ENCODE measurements around the gene ABL1.
"Not testable (repeated sequence)": the region's sequence is repeated elsewhere in the genome, so short reads cannot be mapped to it uniquely, and the experiment has no call there.

ABL1 gene

GRCh38 chr9:130847306-130848217 lies 12.5 kb downstream of the ABL1 start (continued):
- TF ChIP-seq ZNF132 (tag by site-specific recombination; IDR thresholded peaks at IDR 0.05; ENCODE audit: borderline replicate concordance) = no peak
- TF ChIP-seq ZFHX2 (tag by site-specific recombination; conservative IDR thresholded peaks at IDR 0.05) = peak; percentile 52
- no peak for TF ChIP-seq PRDM4 (tag by site-specific recombination; IDR thresholded peaks at IDR 0.05)
- TF ChIP-seq PRDM6 (tag by site-specific recombination; IDR thresholded peaks at IDR 0.05) = no peak
- TF ChIP-seq GFI1B (tag by site-specific recombination; IDR thresholded peaks at IDR 0.05) = no peak
- TF ChIP-seq ZNF37A (tag by site-specific recombination; IDR thresholded peaks at IDR 0.05) = no peak
- TF ChIP-seq ZNF341 (tag by site-specific recombination; IDR thresholded peaks at IDR 0.05; ENCODE audit: low read depth) = peak; percentile 68; the same call in 1 of the 2 replicates
- no peak for TF ChIP-seq ZFP41 (tag by site-specific recombination; IDR thresholded peaks at IDR 0.05; ENCODE audit: borderline replicate concordance)
- no peak for TF ChIP-seq ZNF513 (tag by site-specific recombination; IDR thresholded peaks at IDR 0.05)
- no peak for TF ChIP-seq ZNF311 (tag by site-specific recombination; IDR thresholded peaks at IDR 0.05; ENCODE audit: borderline replicate concordance)
- TF ChIP-seq ZNF600 (tag by site-specific recombination; IDR thresholded peaks at IDR 0.05) = peak; percentile 54; the same call in 1 of the 2 replicates
- no peak for TF ChIP-seq ZNF148 (tag by site-specific recombination; IDR thresholded peaks at IDR 0.05; ENCODE audit: borderline replicate concordance)
- TF ChIP-seq SCRT2 (tag by site-specific recombination; IDR thresholded peaks at IDR 0.05) = peak; percentile 92
- TF ChIP-seq CTCF (tag by site-specific recombination; IDR thresholded peaks at IDR 0.05) = no peak
- TF ChIP-seq ZNF701 (tag by site-specific recombination; IDR thresholded peaks at IDR 0.05) = no peak
- peak; percentile 48; the same call in 1 of the 2 replicates for TF ChIP-seq ZNF24 (tag by site-specific recombination; IDR thresholded peaks at IDR 0.05)
- TF ChIP-seq ZBTB7A (tag by site-specific recombination; IDR thresholded peaks at IDR 0.05; ENCODE audit: low read depth) = no peak
- no peak for TF ChIP-seq ZNF211 (tag by site-specific recombination; IDR thresholded peaks at IDR 0.05; ENCODE audit: low read depth)

- H3K4me3 ChIP-seq (ENCODE audit: low read depth, low read length); H3K27ac ChIP-seq (ENCODE audit: extremely low read depth, low read depth, low read length); H3K9me3 ChIP-seq (ENCODE audit: control insufficient read depth, insufficient read depth, low read depth, low read length); H3K4me1 ChIP-seq (ENCODE audit: control insufficient read depth, insufficient read depth, low read length); H3K36me3 ChIP-seq (ENCODE audit: control insufficient read depth in 2 of 2, insufficient read depth in 1 of 2, low read length in 2 of 2): not testable (repeated sequence)
- POLR2A ChIA-PET = interaction anchor here (0.6 to 1.1 kb wide), 3 partner anchors 9 to 1089 kb away, joined by 3 read pairs; no protein-coding TSS in a partner anchor
- CTCF ChIA-PET = interaction anchor here (0.6 to 1.3 kb wide), 5 partner anchors 14 to 148 kb away, joined by 3 to 8 read pairs (median 4); no protein-coding TSS in a partner anchor
Measured at GRCh38 chr9:130848514-130848913, 13.5 kb downstream of the ABL1 start.

All from HEK293 (cell line).